SK-N-SH treated with all-trans-retinoic acid at 6 μM for 48 hours (cell line): ENCODE data around the gene VWC2L.

Experiments
- ATAC-seq: fragments of 200-7000 bp; cut with Tn5 transposase; 3 replicates; pipeline ENCODE4 v1.9.1; 2020; ENCODE audit warnings: mild to moderate bottlenecking, moderate library complexity
- ARNTL ChIP-seq: fragments of 450-650 bp; formaldehyde crosslinking; IDR thresholded peaks from 2 replicates; pipeline ENCODE4 v1.5.0; 2020; ENCODE audit warnings: low read depth, mild to moderate bottlenecking, moderate library complexity, borderline replicate concordance
- BACH2 ChIP-seq: fragments of 250-450 bp; sonication (Bioruptor Pico); IDR thresholded peaks from 2 replicates; pipeline ENCODE4 v1.9.0; 2021; ENCODE audit warnings: mild to moderate bottlenecking, borderline replicate concordance
- CSDC2 ChIP-seq: fragments of 250-450 bp; sonication (Bioruptor Pico); IDR thresholded peaks from 2 replicates; pipeline ENCODE4 v1.5.0; 2020; ENCODE audit warnings: mild to moderate bottlenecking, moderate library complexity
- ESRRG ChIP-seq: fragments of 250-450 bp; sonication (Bioruptor Pico); IDR thresholded peaks from 2 replicates; pipeline ENCODE4 v1.6.1; 2021; ENCODE audit warnings: mild to moderate bottlenecking
- ISL1 ChIP-seq: fragments of 250-450 bp; sonication (Bioruptor Pico); IDR thresholded peaks from 2 replicates; pipeline ENCODE4 v2.1.2; 2022; ENCODE audit warnings: mild to moderate bottlenecking, moderate library complexity
- OSR1 ChIP-seq: fragments of 250-450 bp; sonication (Bioruptor Pico); IDR thresholded peaks from 2 replicates; pipeline ENCODE4 v1.8.0; 2022; ENCODE audit warnings: moderate library complexity, mild to moderate bottlenecking, inconsistent platforms
- PPARA ChIP-seq: fragments of 250-450 bp; sonication (Bioruptor Pico); IDR thresholded peaks from 2 replicates; pipeline ENCODE4 v1.5.0; 2020; ENCODE audit warnings: mild to moderate bottlenecking, borderline replicate concordance
- RARB ChIP-seq: fragments of 250-450 bp; sonication (Bioruptor Pico); IDR thresholded peaks from 2 replicates; pipeline ENCODE4 v1.8.0; 2021; ENCODE audit warnings: mild to moderate bottlenecking, moderate library complexity
- SNAI2 ChIP-seq: fragments of 250-450 bp; sonication (Bioruptor Pico); IDR thresholded peaks from 2 replicates; pipeline ENCODE4 v1.5.0; 2020; ENCODE audit warnings: mild to moderate bottlenecking, moderate library complexity
- TCF4 ChIP-seq: fragments of 250-450 bp; sonication (Bioruptor Pico); IDR thresholded peaks from 2 replicates; pipeline ENCODE4 v1.8.0; 2021; ENCODE audit warnings: mild to moderate bottlenecking, moderate library complexity, borderline replicate concordance
- TOX ChIP-seq: fragments of 250-450 bp; sonication (Bioruptor Pico); IDR thresholded peaks from 2 replicates; pipeline ENCODE4 v1.8.0; 2021; ENCODE audit warnings: mild to moderate bottlenecking, moderate library complexity, borderline replicate concordance
- ZC3H10 ChIP-seq: fragments of 250-450 bp; sonication (Bioruptor Pico); IDR thresholded peaks from 2 replicates; pipeline ENCODE4 v1.5.1; 2021; ENCODE audit warnings: mild to moderate bottlenecking, moderate library complexity
- ZFP3 ChIP-seq: fragments of 250-450 bp; sonication (Bioruptor Pico); IDR thresholded peaks from 2 replicates; pipeline ENCODE4 v1.5.0; 2020; ENCODE audit warnings: mild to moderate bottlenecking, moderate library complexity
- ZFP30 ChIP-seq: fragments of 450-650 bp; formaldehyde crosslinking; IDR thresholded peaks from 2 replicates; pipeline ENCODE4 v1.5.0; 2022; ENCODE audit warnings: mild to moderate bottlenecking, moderate library complexity
- ZNF565 ChIP-seq: fragments of 450-650 bp; formaldehyde crosslinking; conservative IDR thresholded peaks from 2 replicates; pipeline ENCODE4 v1.5.0; 2020; ENCODE audit warnings: low read depth, mild to moderate bottlenecking, moderate library complexity
- ZNF70 ChIP-seq: fragments of 450-650 bp; formaldehyde crosslinking; IDR thresholded peaks from 2 replicates; pipeline ENCODE4 v1.5.0; 2020; ENCODE audit warnings: mild to moderate bottlenecking, moderate library complexity
- TF ChIP-seq, protein P1 (sequence below): fragments of 250-450 bp; sonication (Bioruptor Pico); IDR thresholded peaks from 2 replicates; pipeline ENCODE4 v1.8.0; 2020; ENCODE audit warnings: mild to moderate bottlenecking, moderate library complexity, borderline replicate concordance
- TF ChIP-seq, protein P2 (sequence below): fragments of 250-450 bp; sonication (Bioruptor Pico); IDR thresholded peaks from 2 replicates; pipeline ENCODE4 v1.8.0; 2021; ENCODE audit warnings: low read depth, mild to moderate bottlenecking, moderate library complexity, borderline replicate concordance
- TF ChIP-seq, protein P3 (sequence below): fragments of 250-450 bp; sonication (Bioruptor Pico); IDR thresholded peaks from 2 replicates; pipeline ENCODE4 v1.5.1; 2020; ENCODE audit warnings: low read depth, mild to moderate bottlenecking, moderate library complexity
- TF ChIP-seq, protein P4 (sequence below): fragments of 250-450 bp; sonication (Bioruptor Pico); IDR thresholded peaks from 2 replicates; pipeline ENCODE4 v1.5.1; 2021; ENCODE audit warnings: mild to moderate bottlenecking, moderate library complexity

The VWC2L gene

DNA sequence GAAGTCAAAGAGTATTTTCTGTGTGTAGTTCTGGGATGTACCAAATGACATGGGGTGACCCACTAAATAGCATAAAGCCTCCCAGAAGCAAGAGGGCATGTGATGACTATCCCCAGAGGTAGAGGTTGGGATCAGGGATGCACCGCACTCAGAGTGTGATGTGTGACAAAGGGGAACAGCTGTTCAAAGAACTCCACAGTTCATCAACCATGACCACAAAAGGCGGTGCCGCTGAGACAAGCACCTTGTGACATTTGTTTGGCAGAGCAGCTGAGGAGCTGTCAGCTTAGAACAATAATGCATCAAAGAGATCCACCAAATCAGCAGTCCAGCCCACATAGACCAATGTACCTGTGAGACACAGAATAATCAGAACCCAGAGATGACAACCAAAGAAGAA lies 81.3 kb downstream of the VWC2L start:
- ATAC-seq: no peak
- TF ChIP-seq BACH2 (CRISPR knock-in tag) (no peak), TCF4 (CRISPR knock-in tag) (no peak), ARNTL (CRISPR knock-in tag) (no peak), CSDC2 (no peak), ISL1 (CRISPR knock-in tag) (no peak), ESRRG (CRISPR knock-in tag) (no peak), OSR1 (CRISPR knock-in tag) (no peak), SNAI2 (no peak), ZFP3 (no peak), ZNF70 (CRISPR knock-in tag) (no peak), TOX (CRISPR knock-in tag) (no peak), ZNF565 (CRISPR knock-in tag) (no peak), ZC3H10 (CRISPR knock-in tag) (no peak), ZFP30 (CRISPR knock-in tag) (no peak), PPARA (no peak), RARB (CRISPR knock-in tag) (no peak)
- TF ChIP-seq, protein P1, sequence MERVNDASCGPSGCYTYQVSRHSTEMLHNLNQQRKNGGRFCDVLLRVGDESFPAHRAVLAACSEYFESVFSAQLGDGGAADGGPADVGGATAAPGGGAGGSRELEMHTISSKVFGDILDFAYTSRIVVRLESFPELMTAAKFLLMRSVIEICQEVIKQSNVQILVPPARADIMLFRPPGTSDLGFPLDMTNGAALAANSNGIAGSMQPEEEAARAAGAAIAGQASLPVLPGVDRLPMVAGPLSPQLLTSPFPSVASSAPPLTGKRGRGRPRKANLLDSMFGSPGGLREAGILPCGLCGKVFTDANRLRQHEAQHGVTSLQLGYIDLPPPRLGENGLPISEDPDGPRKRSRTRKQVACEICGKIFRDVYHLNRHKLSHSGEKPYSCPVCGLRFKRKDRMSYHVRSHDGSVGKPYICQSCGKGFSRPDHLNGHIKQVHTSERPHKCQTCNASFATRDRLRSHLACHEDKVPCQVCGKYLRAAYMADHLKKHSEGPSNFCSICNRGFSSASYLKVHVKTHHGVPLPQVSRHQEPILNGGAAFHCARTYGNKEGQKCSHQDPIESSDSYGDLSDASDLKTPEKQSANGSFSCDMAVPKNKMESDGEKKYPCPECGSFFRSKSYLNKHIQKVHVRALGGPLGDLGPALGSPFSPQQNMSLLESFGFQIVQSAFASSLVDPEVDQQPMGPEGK (CRISPR knock-in tag): no peak
- TF ChIP-seq, protein P2, sequence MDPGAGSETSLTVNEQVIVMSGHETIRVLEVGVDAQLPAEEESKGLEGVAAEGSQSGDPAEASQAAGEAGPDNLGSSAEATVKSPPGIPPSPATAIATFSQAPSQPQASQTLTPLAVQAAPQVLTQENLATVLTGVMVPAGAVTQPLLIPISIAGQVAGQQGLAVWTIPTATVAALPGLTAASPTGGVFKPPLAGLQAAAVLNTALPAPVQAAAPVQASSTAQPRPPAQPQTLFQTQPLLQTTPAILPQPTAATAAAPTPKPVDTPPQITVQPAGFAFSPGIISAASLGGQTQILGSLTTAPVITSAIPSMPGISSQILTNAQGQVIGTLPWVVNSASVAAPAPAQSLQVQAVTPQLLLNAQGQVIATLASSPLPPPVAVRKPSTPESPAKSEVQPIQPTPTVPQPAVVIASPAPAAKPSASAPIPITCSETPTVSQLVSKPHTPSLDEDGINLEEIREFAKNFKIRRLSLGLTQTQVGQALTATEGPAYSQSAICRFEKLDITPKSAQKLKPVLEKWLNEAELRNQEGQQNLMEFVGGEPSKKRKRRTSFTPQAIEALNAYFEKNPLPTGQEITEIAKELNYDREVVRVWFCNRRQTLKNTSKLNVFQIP (CRISPR knock-in tag): no peak
- TF ChIP-seq, protein P3, sequence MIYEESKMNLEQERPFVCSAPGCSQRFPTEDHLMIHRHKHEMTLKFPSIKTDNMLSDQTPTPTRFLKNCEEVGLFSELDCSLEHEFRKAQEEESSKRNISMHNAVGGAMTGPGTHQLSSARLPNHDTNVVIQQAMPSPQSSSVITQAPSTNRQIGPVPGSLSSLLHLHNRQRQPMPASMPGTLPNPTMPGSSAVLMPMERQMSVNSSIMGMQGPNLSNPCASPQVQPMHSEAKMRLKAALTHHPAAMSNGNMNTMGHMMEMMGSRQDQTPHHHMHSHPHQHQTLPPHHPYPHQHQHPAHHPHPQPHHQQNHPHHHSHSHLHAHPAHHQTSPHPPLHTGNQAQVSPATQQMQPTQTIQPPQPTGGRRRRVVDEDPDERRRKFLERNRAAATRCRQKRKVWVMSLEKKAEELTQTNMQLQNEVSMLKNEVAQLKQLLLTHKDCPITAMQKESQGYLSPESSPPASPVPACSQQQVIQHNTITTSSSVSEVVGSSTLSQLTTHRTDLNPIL (CRISPR knock-in tag): no peak

DNA sequence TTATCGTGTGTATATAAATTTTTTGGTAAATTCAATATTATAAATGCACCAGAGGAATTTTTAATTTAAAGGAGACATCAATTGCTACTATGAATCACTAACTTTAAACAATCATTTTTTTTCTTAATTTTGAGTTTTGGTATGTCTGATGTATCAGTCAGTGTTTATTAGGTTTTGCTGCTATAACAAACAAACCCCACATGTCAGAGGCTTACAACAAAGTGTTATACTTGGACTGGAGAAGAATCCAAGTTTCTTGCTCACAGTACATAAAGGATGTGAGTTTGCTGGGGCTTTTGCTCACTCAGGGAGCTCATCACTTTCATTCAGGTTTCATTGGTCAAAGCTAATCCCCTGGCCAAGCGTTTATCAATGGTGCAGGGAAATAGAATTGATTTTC lies 81.8 kb downstream of the VWC2L start:
- TF ChIP-seq ZC3H10 (CRISPR knock-in tag): no peak
- no peak for TF ChIP-seq ISL1 (CRISPR knock-in tag)
- TF ChIP-seq RARB (CRISPR knock-in tag): no peak
- TF ChIP-seq TCF4 (CRISPR knock-in tag): no peak
- no peak for TF ChIP-seq OSR1 (CRISPR knock-in tag)
- TF ChIP-seq, protein P1 (CRISPR knock-in tag): no peak
- no peak for TF ChIP-seq PPARA
- TF ChIP-seq ZFP30 (CRISPR knock-in tag): no peak
- TF ChIP-seq, protein P4, sequence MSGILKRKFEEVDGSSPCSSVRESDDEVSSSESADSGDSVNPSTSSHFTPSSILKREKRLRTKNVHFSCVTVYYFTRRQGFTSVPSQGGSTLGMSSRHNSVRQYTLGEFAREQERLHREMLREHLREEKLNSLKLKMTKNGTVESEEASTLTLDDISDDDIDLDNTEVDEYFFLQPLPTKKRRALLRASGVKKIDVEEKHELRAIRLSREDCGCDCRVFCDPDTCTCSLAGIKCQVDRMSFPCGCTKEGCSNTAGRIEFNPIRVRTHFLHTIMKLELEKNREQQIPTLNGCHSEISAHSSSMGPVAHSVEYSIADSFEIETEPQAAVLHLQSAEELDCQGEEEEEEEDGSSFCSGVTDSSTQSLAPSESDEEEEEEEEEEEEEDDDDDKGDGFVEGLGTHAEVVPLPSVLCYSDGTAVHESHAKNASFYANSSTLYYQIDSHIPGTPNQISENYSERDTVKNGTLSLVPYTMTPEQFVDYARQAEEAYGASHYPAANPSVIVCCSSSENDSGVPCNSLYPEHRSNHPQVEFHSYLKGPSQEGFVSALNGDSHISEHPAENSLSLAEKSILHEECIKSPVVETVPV: no peak
- TF ChIP-seq, protein P3 (CRISPR knock-in tag): no peak
- no peak for TF ChIP-seq TOX (CRISPR knock-in tag)
- no peak for ATAC-seq

DNA sequence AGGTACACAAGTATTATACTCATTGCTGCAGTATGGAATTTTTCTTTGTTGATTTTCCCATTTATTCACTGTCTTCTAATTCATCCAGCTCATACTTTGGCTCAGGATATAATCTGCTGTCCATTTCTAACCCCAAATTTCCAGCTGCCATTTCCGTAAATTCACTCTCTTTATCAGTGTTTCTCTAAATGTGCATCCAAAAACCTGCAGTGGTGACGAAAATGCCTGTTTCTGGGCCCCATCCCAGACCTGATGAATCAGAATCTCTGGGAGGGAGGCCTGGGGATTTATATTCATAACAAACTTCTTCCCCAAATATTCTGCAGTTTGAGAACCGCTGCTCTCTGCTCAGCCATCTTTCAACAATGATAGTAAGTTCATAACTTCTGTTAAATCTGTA lies 86.6 kb downstream of the VWC2L start:
- TF ChIP-seq ESRRG (CRISPR knock-in tag): no peak
- no peak for TF ChIP-seq ARNTL (CRISPR knock-in tag)
- TF ChIP-seq TCF4 (CRISPR knock-in tag): no peak
- no peak for TF ChIP-seq ZNF565 (CRISPR knock-in tag)
- TF ChIP-seq PPARA: no peak
- TF ChIP-seq ZFP30 (CRISPR knock-in tag): no peak
- TF ChIP-seq, protein P3 (CRISPR knock-in tag): no peak
- TF ChIP-seq ISL1 (CRISPR knock-in tag): no peak
- no peak for TF ChIP-seq ZNF70 (CRISPR knock-in tag)
- no peak for ATAC-seq
